ENCODE measurements around the gene CLASP1. TPM values are rescaled to one million over a fixed set of nuclear protein-coding genes. Genes with fewer than 3 reads are reported as not detected.

CLASP1 gene
- total and polyA plus RNA-seq, 2 donors (not counting 3 experiments of a cell fraction or from before 2014, with no cell fraction given), result 10.0 to 57.9 TPM

DNA sequence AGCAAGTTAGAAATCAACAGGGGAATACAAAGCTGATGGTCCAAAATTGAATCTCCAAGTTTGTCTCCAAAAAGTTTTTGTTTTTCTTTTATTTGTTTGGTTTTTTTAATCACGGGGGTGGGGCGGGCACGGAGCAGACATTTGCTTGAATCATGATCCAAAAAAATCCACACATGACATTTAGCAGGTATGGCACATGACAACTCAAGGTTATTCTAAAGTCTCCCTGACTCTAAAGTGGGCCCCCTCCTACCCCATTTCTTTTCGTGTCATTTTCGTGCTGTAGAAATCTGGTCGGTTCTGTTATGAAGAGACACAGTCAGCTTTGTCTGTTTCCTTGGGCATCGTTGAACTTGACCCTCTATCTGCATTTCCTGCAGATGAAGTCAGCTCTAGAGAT is 104.0 kb downstream of the CLASP1 start:
- peaks cover 46% of the 10 kb centered on the region for H3K79me2 ChIP-seq (ENCODE audit: control insufficient read depth, insufficient read depth, low read length)
- no peaks in the 10 kb centered on the region for H3K9me3 ChIP-seq (replicated peaks; ENCODE audit: control insufficient read depth, insufficient read depth, low read length)
- no peak overlapping the region for H3K27ac ChIP-seq (ENCODE audit: insufficient read depth, low read depth, low read length)
- DNase-seq (ENCODE audit: low read depth, low spot score) (no peak), FAIRE-seq (no peak)
- CTCF ChIA-PET, result interaction anchor here (0.9 to 1.3 kb wide), 2 partner anchors 15 to 45 kb away, joined by 4 to 5 read pairs; partner anchors contain the start of gene RNU4ATAC
- POLR2A ChIA-PET, result interaction anchor here (1.1 kb wide), 1 partner anchor 14 kb away, joined by 5 read pairs; the partner anchor contains the start of gene RNU4ATAC
- no peak overlapping the region for H3K9ac ChIP-seq (replicated peaks; ENCODE audit: extremely low read depth, insufficient read depth, low read length)
- H3K27me3 ChIP-seq (ENCODE audit: control insufficient read depth in 2 of 2, insufficient read depth in 2 of 2, low read length in 2 of 2), result no peaks in the 10 kb centered on the region
- H3K4me1 ChIP-seq (ENCODE audit: control insufficient read depth, extremely low read depth, insufficient read depth, low read length), result no peaks in the 10 kb centered on the region
- no peak overlapping the region for H2AFZ ChIP-seq (ENCODE audit: low read depth, low read length)
- dilution Hi-C loops (cut with MboI; ENCODE audit: extremely low pct_ligation_motif_present, low sequenced_read_pairs), result no loop called here
- intact Hi-C loops (cut with micrococcal nuclease), result no loop called here
- TF ChIP-seq, protein P1, sequence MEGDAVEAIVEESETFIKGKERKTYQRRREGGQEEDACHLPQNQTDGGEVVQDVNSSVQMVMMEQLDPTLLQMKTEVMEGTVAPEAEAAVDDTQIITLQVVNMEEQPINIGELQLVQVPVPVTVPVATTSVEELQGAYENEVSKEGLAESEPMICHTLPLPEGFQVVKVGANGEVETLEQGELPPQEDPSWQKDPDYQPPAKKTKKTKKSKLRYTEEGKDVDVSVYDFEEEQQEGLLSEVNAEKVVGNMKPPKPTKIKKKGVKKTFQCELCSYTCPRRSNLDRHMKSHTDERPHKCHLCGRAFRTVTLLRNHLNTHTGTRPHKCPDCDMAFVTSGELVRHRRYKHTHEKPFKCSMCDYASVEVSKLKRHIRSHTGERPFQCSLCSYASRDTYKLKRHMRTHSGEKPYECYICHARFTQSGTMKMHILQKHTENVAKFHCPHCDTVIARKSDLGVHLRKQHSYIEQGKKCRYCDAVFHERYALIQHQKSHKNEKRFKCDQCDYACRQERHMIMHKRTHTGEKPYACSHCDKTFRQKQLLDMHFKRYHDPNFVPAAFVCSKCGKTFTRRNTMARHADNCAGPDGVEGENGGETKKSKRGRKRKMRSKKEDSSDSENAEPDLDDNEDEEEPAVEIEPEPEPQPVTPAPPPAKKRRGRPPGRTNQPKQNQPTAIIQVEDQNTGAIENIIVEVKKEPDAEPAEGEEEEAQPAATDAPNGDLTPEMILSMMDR (IDR thresholded peaks at IDR 0.05; ENCODE audit: extremely low read depth in 1 of 2, insufficient read depth in 1 of 2, low read depth in 1 of 2, low read length in 2 of 2), result no peak
- TF ChIP-seq JUN (IDR thresholded peaks at IDR 0.05; ENCODE audit: borderline replicate concordance, insufficient read depth, insufficient read length, low read depth) (no peak), POLR2AphosphoS5 (IDR thresholded peaks at IDR 0.05; ENCODE audit: insufficient read depth, low read depth, low read length) (no peak), EZH2 (IDR thresholded peaks at IDR 0.05; ENCODE audit: borderline replicate concordance, low read depth, low read length, severe bottlenecking) (no peak), MYC (IDR thresholded peaks at IDR 0.05; ENCODE audit: low read depth, low read length) (no peak), GATA2 (IDR thresholded peaks at IDR 0.05; ENCODE audit: insufficient read depth, insufficient read length, low read depth, low read length) (no peak), POLR2A (IDR thresholded peaks at IDR 0.05; ENCODE audit: low read depth, low read length) (no peak), FOS (IDR thresholded peaks at IDR 0.05; ENCODE audit: borderline replicate concordance, insufficient read depth, low read length) (no peak)
- TF ChIP-seq, protein P2, sequence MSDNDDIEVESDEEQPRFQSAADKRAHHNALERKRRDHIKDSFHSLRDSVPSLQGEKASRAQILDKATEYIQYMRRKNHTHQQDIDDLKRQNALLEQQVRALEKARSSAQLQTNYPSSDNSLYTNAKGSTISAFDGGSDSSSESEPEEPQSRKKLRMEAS (IDR thresholded peaks at IDR 0.05; ENCODE audit: insufficient read depth, insufficient read length), result no peak
- no peaks in the 10 kb centered on the region for H3K36me3 ChIP-seq (ENCODE audit: control insufficient read depth in 2 of 2, extremely low read depth in 1 of 2, insufficient read depth in 2 of 2, low read length in 2 of 2)
- H4K20me1 ChIP-seq (replicated peaks; ENCODE audit: control insufficient read depth, extremely low read depth, insufficient read depth, low read length), result peaks cover 6% of the 10 kb centered on the region
- no peaks in the 10 kb centered on the region for H3K9me1 ChIP-seq (replicated peaks; ENCODE audit: control insufficient read depth, extremely low read depth, insufficient read depth, low read length)
- no peak overlapping the region for H3K4me3 ChIP-seq (replicated peaks in 1 of 3; ENCODE audit: insufficient read depth in 1 of 3, low read depth in 1 of 3, low read length in 3 of 3)
- no peak overlapping the region for H3K4me2 ChIP-seq (ENCODE audit: insufficient read depth, low read length)
- BruUV-seq (replicated peaks), result no TSS peak

Measured in endothelial cell of umbilical vein (primary cell).